ENCODE data around the gene MRGPRF.

DNA sequence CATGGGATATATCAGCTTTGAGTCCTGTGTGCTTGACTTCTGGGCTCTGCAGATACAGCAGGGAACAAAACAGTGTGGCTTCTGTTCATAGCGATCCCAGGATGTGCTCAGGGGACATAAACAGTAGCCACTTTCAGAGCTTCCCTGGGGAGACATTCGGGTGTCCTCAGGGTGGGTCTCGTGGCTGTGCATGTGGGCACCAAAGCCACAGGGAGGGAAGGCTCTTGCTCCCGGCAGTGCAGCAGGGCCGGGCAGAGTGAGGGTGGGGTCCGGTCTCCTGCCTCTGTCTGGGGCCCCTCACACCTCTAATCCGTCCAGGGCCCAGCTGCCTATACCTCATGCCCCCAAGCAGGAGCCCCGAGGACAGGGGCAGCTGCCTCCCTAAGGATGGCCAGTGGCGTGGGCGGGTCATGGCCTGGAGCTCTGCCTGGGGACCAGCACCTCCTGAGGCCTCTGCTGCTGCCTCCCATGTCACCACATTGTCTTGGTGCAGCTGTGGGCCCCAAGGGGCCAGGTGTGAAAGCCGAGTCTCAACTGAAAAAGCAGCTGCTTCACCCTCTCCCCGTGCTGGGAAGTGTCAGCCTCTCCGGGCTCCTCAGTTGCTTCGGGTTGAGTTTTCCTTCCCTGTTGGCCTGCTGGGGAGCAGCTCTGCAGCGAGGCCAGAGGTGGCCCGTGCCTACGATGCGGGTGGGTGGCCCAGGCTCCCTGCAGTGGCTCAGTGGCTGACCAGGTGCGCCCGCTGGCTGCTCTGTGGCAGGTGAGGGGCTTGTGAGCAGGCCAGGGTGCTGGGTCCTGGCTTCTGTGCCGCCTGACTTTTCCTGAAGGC is 39.5 kb upstream of the MRGPRF start:
- TF ChIP-seq, protein P1, sequence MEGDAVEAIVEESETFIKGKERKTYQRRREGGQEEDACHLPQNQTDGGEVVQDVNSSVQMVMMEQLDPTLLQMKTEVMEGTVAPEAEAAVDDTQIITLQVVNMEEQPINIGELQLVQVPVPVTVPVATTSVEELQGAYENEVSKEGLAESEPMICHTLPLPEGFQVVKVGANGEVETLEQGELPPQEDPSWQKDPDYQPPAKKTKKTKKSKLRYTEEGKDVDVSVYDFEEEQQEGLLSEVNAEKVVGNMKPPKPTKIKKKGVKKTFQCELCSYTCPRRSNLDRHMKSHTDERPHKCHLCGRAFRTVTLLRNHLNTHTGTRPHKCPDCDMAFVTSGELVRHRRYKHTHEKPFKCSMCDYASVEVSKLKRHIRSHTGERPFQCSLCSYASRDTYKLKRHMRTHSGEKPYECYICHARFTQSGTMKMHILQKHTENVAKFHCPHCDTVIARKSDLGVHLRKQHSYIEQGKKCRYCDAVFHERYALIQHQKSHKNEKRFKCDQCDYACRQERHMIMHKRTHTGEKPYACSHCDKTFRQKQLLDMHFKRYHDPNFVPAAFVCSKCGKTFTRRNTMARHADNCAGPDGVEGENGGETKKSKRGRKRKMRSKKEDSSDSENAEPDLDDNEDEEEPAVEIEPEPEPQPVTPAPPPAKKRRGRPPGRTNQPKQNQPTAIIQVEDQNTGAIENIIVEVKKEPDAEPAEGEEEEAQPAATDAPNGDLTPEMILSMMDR (IDR thresholded peaks at IDR 0.05): no peak
- TF ChIP-seq EP300 (IDR thresholded peaks at IDR 0.05): no peak
